ENCODE data around the gene CYB5R4. TPM values are rescaled to one million over a fixed set of nuclear protein-coding genes. Genes with fewer than 3 reads are reported as not detected.

The CYB5R4 gene
- total RNA-seq, 2 donors from 2014 or later = 13.7 to 18.9 TPM

GRCh38 chr6:83978997-83979396, 119.5 kb downstream of the CYB5R4 start:
- DNase-seq = no peak
- TF ChIP-seq CTCF (conservative IDR thresholded peaks at IDR 0.05) = no peak
- WGBS, 2 experiments (ENCODE audit: insufficient coverage in 1 of 2, insufficient read length in 1 of 2) = 96 to 100% methylated on average over 2 of the region's 3 CpGs
- no peaks in the 10 kb centered on the region for H3K27me3 Mint-ChIP-seq (ENCODE audit: insufficient read depth)
- Histone ChIP-seq H3K9me3 (ENCODE audit: control insufficient read depth, low read length) (peaks cover 28% of the 10 kb centered on the region), H3K9ac (ENCODE audit: extremely low read depth, low read length, poor library complexity, severe bottlenecking) (no peak overlapping the region), H3K27ac (ENCODE audit: low read depth, low read length) (no peak overlapping the region), H3K27me3 (ENCODE audit: control insufficient read depth, insufficient read depth, low read length, poor library complexity, severe bottlenecking) (no peaks in the 10 kb centered on the region), H3K4me1 (ENCODE audit: control insufficient read depth, insufficient read depth, low read length) (no peaks in the 10 kb centered on the region), H3K36me3 (ENCODE audit: control insufficient read depth, insufficient read depth, low read length) (no peaks in the 10 kb centered on the region), H3K4me3 (ENCODE audit: low read length) (no peak overlapping the region)
- H3K36me3 Mint-ChIP-seq (ENCODE audit: low read depth) = peaks cover 13% of the 10 kb centered on the region
- H3K4me3 Mint-ChIP-seq = no peak overlapping the region
- H3K9me3 Mint-ChIP-seq = peaks cover 18% of the 10 kb centered on the region
- H3K27ac Mint-ChIP-seq = no peak overlapping the region
- H3K4me1 Mint-ChIP-seq = peaks cover 35% of the 10 kb centered on the region

GRCh38 chr6:83984411-83984810, 124.9 kb downstream of the CYB5R4 start:
- Histone ChIP-seq H3K4me3 (ENCODE audit: low read length) (no peak overlapping the region), H3K9ac (ENCODE audit: extremely low read depth, low read length, poor library complexity, severe bottlenecking) (no peak overlapping the region), H3K27ac (ENCODE audit: low read depth, low read length) (no peak overlapping the region), H3K36me3 (ENCODE audit: control insufficient read depth, insufficient read depth, low read length) (no peaks in the 10 kb centered on the region), H3K9me3 (ENCODE audit: control insufficient read depth, low read length) (peaks cover 21% of the 10 kb centered on the region), H3K4me1 (ENCODE audit: control insufficient read depth, insufficient read depth, low read length) (no peaks in the 10 kb centered on the region), H3K27me3 (ENCODE audit: control insufficient read depth, insufficient read depth, low read length, poor library complexity, severe bottlenecking) (no peaks in the 10 kb centered on the region)
- Mint-ChIP-seq H3K9me3 (peaks cover 11% of the 10 kb centered on the region), H3K4me3 (no peak overlapping the region), H3K4me1 (peaks cover 1% of the 10 kb centered on the region), H3K36me3 (ENCODE audit: low read depth) (peaks cover 5% of the 10 kb centered on the region), H3K27ac (no peak overlapping the region), H3K27me3 (ENCODE audit: insufficient read depth) (no peaks in the 10 kb centered on the region)
- no peak for TF ChIP-seq CTCF (conservative IDR thresholded peaks at IDR 0.05)
- 92% methylated on average over 1 of the region's 1 CpG; no CpG with 5 or more reads in 1 of the 2 experiments for WGBS, 2 experiments (ENCODE audit: insufficient coverage in 1 of 2, insufficient read length in 1 of 2)
- DNase-seq = no peak

- H3K27me3 ChIP-seq (ENCODE audit: control insufficient read depth, insufficient read depth, low read length, poor library complexity, severe bottlenecking) = no peaks in the 10 kb centered on the region
- no peak overlapping the region for H3K9ac ChIP-seq (ENCODE audit: extremely low read depth, low read length, poor library complexity, severe bottlenecking)
- WGBS, 2 experiments (ENCODE audit: insufficient coverage in 1 of 2, insufficient read length in 1 of 2) = 97% methylated on average over 1 of the region's 1 CpG; no CpG with 5 or more reads in 1 of the 2 experiments
- no peak overlapping the region for H3K4me3 Mint-ChIP-seq
- no peaks in the 10 kb centered on the region for H3K4me1 ChIP-seq (ENCODE audit: control insufficient read depth, insufficient read depth, low read length)
- H3K4me3 ChIP-seq (ENCODE audit: low read length) = no peak overlapping the region
- H3K9me3 Mint-ChIP-seq = peaks cover 5% of the 10 kb centered on the region
- H3K9me3 ChIP-seq (ENCODE audit: control insufficient read depth, low read length) = peaks cover 13% of the 10 kb centered on the region
- TF ChIP-seq CTCF (conservative IDR thresholded peaks at IDR 0.05) = no peak
- H3K27ac ChIP-seq (ENCODE audit: low read depth, low read length) = no peak overlapping the region
- DNase-seq = no peak
- H3K36me3 ChIP-seq (ENCODE audit: control insufficient read depth, insufficient read depth, low read length) = no peaks in the 10 kb centered on the region
- H3K36me3 Mint-ChIP-seq (ENCODE audit: low read depth) = peaks cover 3% of the 10 kb centered on the region
- no peaks in the 10 kb centered on the region for H3K27me3 Mint-ChIP-seq (ENCODE audit: insufficient read depth)
- H3K4me1 Mint-ChIP-seq = peaks cover 1% of the 10 kb centered on the region
- no peak overlapping the region for H3K27ac Mint-ChIP-seq
Observed at GRCh38 chr6:83985308-83985713, 125.8 kb downstream of the CYB5R4 start.

Measured in endodermal cell (in vitro differentiated cells).